B cell (primary cell): Measurements from ENCODE around the gene RBMS3. TPM values are rescaled to one million over a fixed set of nuclear protein-coding genes. Genes with fewer than 3 reads are reported as not detected.

Experiments
- ATAC-seq: fragments of 200-7000 bp; cut with Tn5 transposase; one replicate; pipeline ENCODE4 v1.10.0; 2021; ENCODE audit warnings: low read depth, mild to moderate bottlenecking, moderate number of reproducible peaks, moderate library complexity
- CTCF ChIA-PET: fragments of 350-600 bp; sonication (Branson Sonifier 250); formaldehyde crosslinking; loops from one replicate; lab custom pipeline; 2021; ENCODE audit warnings: antibody characterized with exemption, inconsistent platforms; lab: Charles Lee
- POLR2A ChIA-PET: fragments of 350-600 bp; sonication (Branson Sonifier 250); formaldehyde crosslinking; loops from one replicate; lab custom pipeline; 2021; ENCODE audit warnings: antibody characterized with exemption; lab: Charles Lee
- DNase-seq: peaks from one replicate; pipeline ENCODE4 v3.0.0; 2013
- H2AFZ ChIP-seq: 2 replicates; pipeline ENCODE4 v1.6.1; 2012; ENCODE audit warnings: mild to moderate bottlenecking, low read depth, low read length; ENCODE audit not compliant: insufficient read depth, poor library complexity, severe bottlenecking
- H3K27ac ChIP-seq, 2 donors: 1 replicate in 1 of 2; 2 replicates in 1 of 2; pipeline ENCODE4 v1.5.1; 2012 to 2013; ENCODE audit warnings: low read length in 2 of 2, mild to moderate bottlenecking in 2 of 2, moderate library complexity in 1 of 2
- H3K27me3 ChIP-seq, 4 experiments: fragments of 200-600 bp in 1 of 4; sonication (generic) in 1 of 4; replicated peaks in 1 of 4; 1 replicate in 2 of 4; 2 replicates in 2 of 4; pipeline versions ENCODE4 v1.6.1 to v1.7.0; 2013 to 2016; ENCODE audit warnings: low read length in 3 of 4, mild to moderate bottlenecking in 2 of 4, mixed read lengths in 1 of 4, moderate library complexity in 1 of 4; ENCODE audit not compliant: insufficient read depth in 4 of 4, control insufficient read depth in 3 of 4; ENCODE audit errors: control extremely low read depth in 1 of 4
- H3K36me3 ChIP-seq, 2 experiments: replicated peaks in 1 of 2; 1 replicate in 1 of 2; 2 replicates in 1 of 2; pipeline versions ENCODE4 v1.6.1 to v1.7.1; 2013; ENCODE audit warnings: low read length in 1 of 2; ENCODE audit not compliant: insufficient read depth in 2 of 2, control insufficient read depth in 1 of 2; ENCODE audit errors: control extremely low read depth in 1 of 2, extremely low read depth in 1 of 2
- H3K4me1 ChIP-seq, 2 donors: fragments of 200-600 bp in 1 of 2; sonication (generic) in 1 of 2; 1 replicate in 1 of 2; 2 replicates in 1 of 2; pipeline versions ENCODE4 v1.5.1 to v1.6.1; 2013 to 2017; ENCODE audit warnings: low read length in 2 of 2; ENCODE audit not compliant: control insufficient read depth in 2 of 2, insufficient read depth in 2 of 2
- H3K4me2 ChIP-seq: replicated peaks from 2 replicates; pipeline ENCODE3; 2012; ENCODE audit warnings: mild to moderate bottlenecking, low read depth, low read length; ENCODE audit not compliant: poor library complexity, severe bottlenecking
- H3K4me3 ChIP-seq, 5 experiments: fragments of 200-600 bp in 1 of 5; sonication (generic) in 1 of 5; 1 replicate in 3 of 5; 2 replicates in 2 of 5; pipeline versions ENCODE4 v1.5.1 to v1.7.0; 2011 to 2016; ENCODE audit warnings: low read length in 4 of 5, mild to moderate bottlenecking in 4 of 5, low read depth in 2 of 5, control low read depth in 1 of 5, moderate library complexity in 1 of 5; ENCODE audit not compliant: insufficient read depth in 1 of 5; ENCODE audit errors: control extremely low read depth in 1 of 5, extremely low read depth in 1 of 5
- H3K79me2 ChIP-seq: fragments of 200-600 bp; sonication (generic); one replicate; pipeline ENCODE4 v1.6.0; 2016; ENCODE audit warnings: low read length; ENCODE audit not compliant: control insufficient read depth, insufficient read depth
- H3K9ac ChIP-seq: fragments of 200-600 bp; sonication (generic); 2 replicates; pipeline ENCODE4 v1.6.1; 2017; ENCODE audit warnings: mild to moderate bottlenecking, low read length, moderate library complexity
- H3K9me3 ChIP-seq, 3 donors: one replicate each; pipeline versions ENCODE4 v1.6.1 to v1.7.1; 2013; ENCODE audit warnings: low read length in 2 of 3; ENCODE audit not compliant: control insufficient read depth in 2 of 3, insufficient read depth in 1 of 3; ENCODE audit errors: control extremely low read depth in 1 of 3
- H4K20me1 ChIP-seq: 2 replicates; pipeline ENCODE4 v1.6.0; 2012; ENCODE audit warnings: mild to moderate bottlenecking, low read length; ENCODE audit not compliant: insufficient read depth, control insufficient read depth, poor library complexity, severe bottlenecking
- H3K27ac Mint-ChIP-seq: one replicate; pipeline ENCODE4 v1.8.0; 2021; ENCODE audit warnings: mixed read lengths
- H3K27me3 Mint-ChIP-seq: one replicate; pipeline ENCODE4 v1.8.0; 2021; ENCODE audit warnings: mixed read lengths
- H3K4me1 Mint-ChIP-seq: one replicate; pipeline ENCODE4 v1.8.0; 2021; ENCODE audit warnings: mixed read lengths
- H3K4me3 Mint-ChIP-seq: one replicate; pipeline ENCODE4 v1.8.0; 2021; ENCODE audit warnings: mixed read lengths
- H3K9me3 Mint-ChIP-seq: one replicate; pipeline ENCODE4 v1.8.0; 2022; ENCODE audit warnings: mixed read lengths; ENCODE audit not compliant: insufficient read depth
- EZH2 ChIP-seq: IDR thresholded peaks from 2 replicates; pipeline ENCODE4 v1.6.1; 2012; ENCODE audit warnings: borderline replicate concordance, low read depth, mild to moderate bottlenecking, moderate library complexity, low read length; ENCODE audit not compliant: insufficient read depth, poor library complexity, severe bottlenecking
- WGBS: methylation state at CpG from one replicate; pipeline ENCODE4 v1.1.5; 2013; ENCODE audit warnings: missing lambda C conversion rate; ENCODE audit not compliant: insufficient coverage; 5-methylcytosine and 5-hydroxymethylcytosine counted together
- intact Hi-C: fragments of 100-400 bp; cut with micrococcal nuclease; formaldehyde crosslinking; loops from one replicate; pipeline ENCODE4 v1.10.0; 2022
- polyA plus RNA-seq: library from polyadenylated mRNA; depleted of rRNA; stranded (reverse); fragments of >200 nt; gene quantifications from 2 replicates; pipeline ENCODE4 v1.2.3, GENCODE V29; 2012
- total RNA-seq, 2 donors: library from RNA; stranded (reverse); fragments of 120-200 nt in 1 of 2; gene quantifications; 1 replicate in 1 of 2; 2 replicates in 1 of 2; pipeline versions ENCODE4 v1.2.3 to v1.2.4, GENCODE V29; 2013 to 2022
- TF ChIP-seq, protein P1 (sequence below): fragments of 200-600 bp; IDR thresholded peaks from one replicate; pipeline ENCODE4 v1.8.0; 2022; ENCODE audit warnings: antibody characterized with exemption, mild to moderate bottlenecking

Gene RBMS3
- total and polyA plus RNA-seq, 2 donors (not counting 1 experiment from before 2014, with no cell fraction given): not detected

DNA sequence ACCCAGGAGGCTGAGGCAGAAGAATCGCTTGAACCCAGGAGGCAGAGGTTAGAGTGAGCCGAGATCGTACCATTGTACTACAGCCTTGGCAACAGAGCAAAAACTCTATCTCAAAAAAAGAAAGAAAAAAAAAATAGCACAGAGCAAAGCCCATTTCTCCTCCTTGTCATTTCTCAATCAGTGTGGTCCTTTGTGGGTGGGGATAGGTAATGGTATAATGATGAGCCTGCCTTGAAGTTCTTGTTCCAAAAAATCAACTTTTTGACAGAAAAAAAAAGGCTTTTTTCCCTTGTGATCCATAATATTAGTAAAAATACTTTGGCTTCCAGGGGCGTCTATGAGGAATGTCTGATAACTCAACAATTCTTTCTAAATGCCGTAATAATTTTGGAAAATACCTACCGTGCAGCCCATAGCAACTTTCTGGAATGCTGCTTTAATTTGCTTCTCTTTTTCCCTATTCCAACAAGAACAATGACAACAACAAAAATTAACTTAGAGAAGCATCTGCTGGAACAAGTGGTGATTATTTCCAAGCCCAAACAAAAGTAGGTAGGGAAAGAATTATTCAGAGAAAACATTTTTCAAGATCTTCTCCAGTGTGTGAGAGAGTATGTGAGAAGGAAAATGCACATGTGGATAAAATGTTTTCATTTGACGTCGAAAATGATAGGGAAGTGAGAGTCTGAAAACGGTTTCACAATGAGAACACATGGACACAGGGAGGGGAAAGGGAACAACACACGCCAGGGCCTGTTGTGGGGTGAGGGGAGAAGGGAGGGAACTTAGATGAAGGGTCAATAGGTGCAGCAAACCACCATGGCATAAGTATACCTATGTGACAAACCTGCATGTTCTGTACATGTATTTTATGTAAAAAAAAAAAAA lies 337.8 kb downstream of the RBMS3 start:
- H3K4me2 ChIP-seq: no peak overlapping the region
- H3K9me3 ChIP-seq: peaks cover 0 to 2% (median 0%) of the 10 kb centered on the region in 3 donors
- no peaks in the 10 kb centered on the region for H4K20me1 ChIP-seq
- H3K79me2 ChIP-seq: no peaks in the 10 kb centered on the region
- no peak overlapping the region for H3K27ac ChIP-seq
- CTCF ChIA-PET: no interaction called here
- no peaks in the 10 kb centered on the region for H3K4me1 Mint-ChIP-seq
- no peak overlapping the region for H3K9ac ChIP-seq
- H3K4me3 ChIP-seq: no peak overlapping the region
- no peaks in the 10 kb centered on the region for H3K4me1 ChIP-seq
- H3K27ac Mint-ChIP-seq: no peak overlapping the region
- intact Hi-C loops: no loop called here
- ATAC-seq (no peak), DNase-seq (no peak)
- H3K4me3 Mint-ChIP-seq: no peak overlapping the region
- no peaks in the 10 kb centered on the region for H3K27me3 Mint-ChIP-seq
- H3K9me3 Mint-ChIP-seq: peaks cover 3% of the 10 kb centered on the region
- 50% methylated on average over 6 of the region's 10 CpGs for WGBS
- no peaks in the 10 kb centered on the region for H3K36me3 ChIP-seq
- TF ChIP-seq EZH2: no peak
- TF ChIP-seq, protein P1, sequence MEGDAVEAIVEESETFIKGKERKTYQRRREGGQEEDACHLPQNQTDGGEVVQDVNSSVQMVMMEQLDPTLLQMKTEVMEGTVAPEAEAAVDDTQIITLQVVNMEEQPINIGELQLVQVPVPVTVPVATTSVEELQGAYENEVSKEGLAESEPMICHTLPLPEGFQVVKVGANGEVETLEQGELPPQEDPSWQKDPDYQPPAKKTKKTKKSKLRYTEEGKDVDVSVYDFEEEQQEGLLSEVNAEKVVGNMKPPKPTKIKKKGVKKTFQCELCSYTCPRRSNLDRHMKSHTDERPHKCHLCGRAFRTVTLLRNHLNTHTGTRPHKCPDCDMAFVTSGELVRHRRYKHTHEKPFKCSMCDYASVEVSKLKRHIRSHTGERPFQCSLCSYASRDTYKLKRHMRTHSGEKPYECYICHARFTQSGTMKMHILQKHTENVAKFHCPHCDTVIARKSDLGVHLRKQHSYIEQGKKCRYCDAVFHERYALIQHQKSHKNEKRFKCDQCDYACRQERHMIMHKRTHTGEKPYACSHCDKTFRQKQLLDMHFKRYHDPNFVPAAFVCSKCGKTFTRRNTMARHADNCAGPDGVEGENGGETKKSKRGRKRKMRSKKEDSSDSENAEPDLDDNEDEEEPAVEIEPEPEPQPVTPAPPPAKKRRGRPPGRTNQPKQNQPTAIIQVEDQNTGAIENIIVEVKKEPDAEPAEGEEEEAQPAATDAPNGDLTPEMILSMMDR: no peak
- POLR2A ChIA-PET: no interaction called here
- H3K27me3 ChIP-seq: no peaks in the 10 kb centered on the region
- H2AFZ ChIP-seq: no peak overlapping the region

DNA sequence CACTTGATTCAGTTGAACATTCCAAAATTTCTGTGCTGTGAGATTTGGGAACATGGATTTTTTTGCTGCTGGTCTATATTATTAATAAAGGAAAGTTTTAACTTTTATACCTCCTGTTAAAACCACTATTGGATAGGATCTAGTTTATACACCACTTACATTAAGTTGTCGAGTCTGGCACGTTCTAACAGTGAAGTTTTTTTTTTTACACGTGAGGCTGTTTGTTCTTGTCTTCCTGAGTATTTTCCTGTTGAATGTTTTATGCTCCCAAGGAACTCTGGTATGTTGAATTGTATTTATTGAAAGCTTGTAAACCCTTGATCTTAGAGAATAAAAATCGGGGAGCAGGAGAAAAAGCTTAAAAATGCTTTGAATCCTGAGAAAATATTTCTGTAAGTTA lies 338.8 kb downstream of the RBMS3 start:
- intact Hi-C loops: no loop called here
- no peak overlapping the region for H3K4me2 ChIP-seq
- ChIA-PET POLR2A (no interaction called here), CTCF (no interaction called here)
- Mint-ChIP-seq H3K4me3 (no peak overlapping the region), H3K9me3 (peaks cover 3% of the 10 kb centered on the region), H3K27me3 (no peaks in the 10 kb centered on the region), H3K4me1 (no peaks in the 10 kb centered on the region), H3K27ac (no peak overlapping the region)
- 80% methylated on average over 1 of the region's 4 CpGs for WGBS
- no peak overlapping the region for H3K27ac ChIP-seq
- H3K36me3 ChIP-seq: no peaks in the 10 kb centered on the region
- no peaks in the 10 kb centered on the region for H3K4me1 ChIP-seq
- no peaks in the 10 kb centered on the region for H4K20me1 ChIP-seq
- no peaks in the 10 kb centered on the region for H3K9me3 ChIP-seq
- DNase-seq (no peak), ATAC-seq (no peak)
- no peak overlapping the region for H3K9ac ChIP-seq
- no peaks in the 10 kb centered on the region for H3K27me3 ChIP-seq
- H2AFZ ChIP-seq: no peak overlapping the region
- H3K4me3 ChIP-seq: no peak overlapping the region
- no peaks in the 10 kb centered on the region for H3K79me2 ChIP-seq
- TF ChIP-seq, protein P1: no peak
- TF ChIP-seq EZH2: no peak
